ENCODE measurements around the gene RBP7. TPM values are rescaled to one million over a fixed set of nuclear protein-coding genes. Genes with fewer than 3 reads are reported as not detected.

RBP7 gene
- total RNA-seq, 4 donors from 2014 or later = 2.3 TPM; not detected in 3

- Histone ChIP-seq H3K27me3 (no peaks in the 10 kb centered on the region), H3K9me3 (no peaks in the 10 kb centered on the region), H3K27ac (peak overlapping the region in 2 of 4 donors; percentile 15 to 55), H3K36me3 (no peaks in the 10 kb centered on the region), H3K4me3 (no peak overlapping the region), H3K4me1 (peaks cover 0 to 28% (median 0%) of the 10 kb centered on the region in 4 donors)
- no peak for TF ChIP-seq POLR2A (IDR thresholded peaks at IDR 0.05)
- TF ChIP-seq CTCF (IDR thresholded peaks at IDR 0.05) = no peak
- no peak for DNase-seq
These were observed 67.7 kb downstream of the RBP7 start for GRCh38 chr1:10064416-10065343.

GRCh38 chr1:10065344-10065685 lies 68.3 kb downstream of the RBP7 start:
- Histone ChIP-seq H3K4me1 (peaks cover 0 to 28% (median 0%) of the 10 kb centered on the region in 4 donors), H3K27me3 (no peaks in the 10 kb centered on the region), H3K9me3 (no peaks in the 10 kb centered on the region), H3K27ac (peak overlapping the region in 2 of 4 donors; percentile 15 to 55), H3K4me3 (no peak overlapping the region), H3K36me3 (no peaks in the 10 kb centered on the region)
- peak in 2 of 3 donors; percentile 63 to 73 for DNase-seq
- TF ChIP-seq POLR2A (IDR thresholded peaks at IDR 0.05) (no peak), CTCF (IDR thresholded peaks at IDR 0.05) (no peak)

Small RNAs within 50 kb of the gene (small RNA-seq; reads per million reads assigned to genes)
- gene MIR5697 = 0.19 to 0.64 reads per million in 2 donors

Other genes with a start within 250 kb of the RBP7 start
- 100 to 1,000 TPM in 2 of 4 donors, 10 to 100 TPM in 2; 47.9 to 107 (median 103) TPM for gene CLSTN1, start 173.3 kb upstream of the RBP7 start, total RNA-seq
- gene CTNNBIP1, start 87.0 kb upstream of the RBP7 start, total RNA-seq = 10 to 100 TPM; 24.0 to 30.5 (median 28.5) TPM
- gene LZIC, start 53.8 kb upstream of the RBP7 start, total RNA-seq = 10 to 100 TPM; 20.2 to 38.8 (median 31.6) TPM
- gene NMNAT1, start 53.8 kb upstream of the RBP7 start, total RNA-seq = 10 to 100 TPM in 3 of 4 donors, 1 to 10 TPM in 1; 5.8 to 27.9 (median 18.8) TPM
- 100 to 1,000 TPM in 1 of 4 donors, 10 to 100 TPM in 3; 40.3 to 102 (median 67.8) TPM for gene UBE4B, start 35.7 kb downstream of the RBP7 start, total RNA-seq
- gene KIF1B, start 213.3 kb downstream of the RBP7 start, total RNA-seq = 10 to 100 TPM; 55.2 to 88.1 (median 67.0) TPM